ENCODE data around the gene SYTL1. TPM values are rescaled to one million over a fixed set of nuclear protein-coding genes. Genes with fewer than 3 reads are reported as not detected.

The SYTL1 gene
- total RNA-seq, 1 donor from 2014 or later: 9.4 TPM

DNA sequence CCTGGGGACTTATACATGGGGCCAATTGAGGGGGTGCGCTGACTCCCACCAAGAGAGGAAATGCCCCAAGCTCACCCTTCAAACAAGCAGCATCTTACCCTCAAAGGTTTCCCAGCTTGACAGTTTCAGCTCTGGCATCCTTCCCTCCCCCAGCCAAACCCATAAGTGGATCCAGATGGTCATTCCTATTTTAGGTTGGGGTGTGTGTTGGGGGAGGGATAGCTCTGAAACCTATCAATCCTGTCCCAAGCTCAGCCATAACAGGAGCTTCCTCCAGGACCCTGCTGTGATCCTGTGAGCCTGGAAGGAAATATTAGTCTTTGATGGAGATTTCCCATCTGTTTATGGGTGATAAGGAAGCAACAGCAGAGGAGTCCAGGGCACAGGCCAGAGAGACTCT lies 23.2 kb upstream of the SYTL1 start:
- H3K36me3 Mint-ChIP-seq (ENCODE audit: insufficient read depth): no peaks in the 10 kb centered on the region
- peaks cover 16% of the 10 kb centered on the region for H3K27me3 Mint-ChIP-seq
- DNase-seq (ENCODE audit: low spot score, unreplicated experiment): no peak
- TF ChIP-seq, protein P1, sequence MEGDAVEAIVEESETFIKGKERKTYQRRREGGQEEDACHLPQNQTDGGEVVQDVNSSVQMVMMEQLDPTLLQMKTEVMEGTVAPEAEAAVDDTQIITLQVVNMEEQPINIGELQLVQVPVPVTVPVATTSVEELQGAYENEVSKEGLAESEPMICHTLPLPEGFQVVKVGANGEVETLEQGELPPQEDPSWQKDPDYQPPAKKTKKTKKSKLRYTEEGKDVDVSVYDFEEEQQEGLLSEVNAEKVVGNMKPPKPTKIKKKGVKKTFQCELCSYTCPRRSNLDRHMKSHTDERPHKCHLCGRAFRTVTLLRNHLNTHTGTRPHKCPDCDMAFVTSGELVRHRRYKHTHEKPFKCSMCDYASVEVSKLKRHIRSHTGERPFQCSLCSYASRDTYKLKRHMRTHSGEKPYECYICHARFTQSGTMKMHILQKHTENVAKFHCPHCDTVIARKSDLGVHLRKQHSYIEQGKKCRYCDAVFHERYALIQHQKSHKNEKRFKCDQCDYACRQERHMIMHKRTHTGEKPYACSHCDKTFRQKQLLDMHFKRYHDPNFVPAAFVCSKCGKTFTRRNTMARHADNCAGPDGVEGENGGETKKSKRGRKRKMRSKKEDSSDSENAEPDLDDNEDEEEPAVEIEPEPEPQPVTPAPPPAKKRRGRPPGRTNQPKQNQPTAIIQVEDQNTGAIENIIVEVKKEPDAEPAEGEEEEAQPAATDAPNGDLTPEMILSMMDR (IDR thresholded peaks at IDR 0.05; ENCODE audit: unreplicated experiment): no peak
- no peak overlapping the region for H3K4me3 Mint-ChIP-seq (ENCODE audit: low read depth)
- peaks cover 8% of the 10 kb centered on the region for H3K4me1 Mint-ChIP-seq (ENCODE audit: low read depth)
- no peak overlapping the region for H3K27ac Mint-ChIP-seq
- no peaks in the 10 kb centered on the region for H3K9me3 Mint-ChIP-seq (ENCODE audit: low read depth)

DNA sequence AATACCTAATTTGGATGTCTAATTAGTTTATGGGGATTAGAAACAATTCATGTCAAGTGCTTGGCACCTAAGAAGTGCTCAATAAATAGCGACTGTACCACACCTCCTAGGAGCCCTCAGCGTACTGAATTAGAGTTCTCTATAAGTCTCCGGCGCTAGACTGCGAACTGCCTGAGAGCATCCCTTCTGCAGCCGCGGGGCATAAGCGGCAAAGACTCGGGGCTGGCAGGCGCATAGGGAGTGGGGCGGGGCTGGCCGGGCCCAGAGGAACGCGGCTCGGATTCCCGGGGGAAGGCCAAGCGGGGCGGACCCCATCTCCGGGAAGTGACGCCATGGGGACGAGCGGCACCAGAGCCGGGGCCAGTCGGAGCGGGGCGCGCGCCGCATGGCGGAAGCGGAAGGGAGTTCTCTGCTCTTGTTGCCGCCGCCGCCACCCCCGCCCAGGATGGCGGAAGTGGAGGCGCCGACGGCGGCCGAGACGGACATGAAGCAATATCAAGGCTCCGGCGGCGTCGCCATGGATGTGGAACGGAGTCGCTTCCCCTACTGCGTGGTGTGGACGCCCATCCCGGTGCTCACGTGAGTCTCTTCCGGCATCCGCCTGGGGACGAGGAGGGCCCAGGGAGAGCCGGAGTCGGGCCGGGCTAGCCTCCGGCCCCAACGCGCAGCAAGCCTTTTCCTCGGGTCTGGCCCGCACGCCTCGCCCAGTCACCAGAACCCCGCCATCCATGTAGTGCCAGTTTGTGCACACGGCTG lies 19.8 kb upstream of the SYTL1 start, which contains the start of gene TMEM222:
Gene TMEM222 (plus strand): TSS at position 351 of the 756 bp plus-strand sequence. CDS start 35 bp downstream, at position 386.
- Mint-ChIP-seq H3K27me3 (peaks cover 12% of the 10 kb centered on the region), H3K4me3 (ENCODE audit: low read depth) (peak within 1 kb of the TSS; percentile 97), H3K36me3 (ENCODE audit: insufficient read depth) (peaks cover 5% of the 10 kb centered on the region), H3K4me1 (ENCODE audit: low read depth) (peaks cover 10% of the 10 kb centered on the region), H3K9me3 (ENCODE audit: low read depth) (no peaks in the 10 kb centered on the region), H3K27ac (peak within 1 kb of the TSS; percentile 95)
- TF ChIP-seq, protein P1 (IDR thresholded peaks at IDR 0.05; ENCODE audit: unreplicated experiment): no peak
- peak; percentile 97 for DNase-seq (ENCODE audit: low spot score, unreplicated experiment)

DNA sequence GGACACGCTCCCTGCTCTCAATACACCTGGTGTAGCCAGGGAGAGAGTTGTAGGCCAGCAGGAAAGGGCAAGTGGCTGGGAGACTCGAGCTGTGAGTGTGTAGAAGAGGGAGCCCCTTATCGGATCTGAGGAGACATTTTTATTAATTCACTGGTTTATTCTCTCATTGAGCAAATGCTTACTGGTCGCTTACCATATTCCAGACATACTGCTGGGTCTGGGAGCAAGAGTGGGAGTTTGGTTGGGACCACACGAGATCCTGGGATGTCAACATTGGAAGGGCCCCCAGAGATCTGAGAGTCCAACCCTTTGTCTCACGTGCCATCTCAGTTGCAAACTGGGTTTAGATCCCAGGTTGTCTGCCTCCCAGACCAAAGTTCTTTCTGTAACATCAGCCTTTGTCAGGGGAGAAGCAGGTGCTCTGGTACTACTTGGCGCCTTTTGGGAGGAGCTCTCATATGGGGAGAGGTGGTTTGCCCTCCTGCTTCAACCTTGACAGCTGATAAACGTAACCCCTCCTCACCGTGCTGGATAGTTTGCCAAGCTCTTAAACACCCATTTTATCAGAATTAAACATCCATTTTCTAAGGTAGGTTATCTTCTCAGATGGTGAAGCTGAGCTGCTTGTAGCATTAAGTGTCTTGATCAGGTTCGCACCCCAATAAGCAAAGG lies 19.1 kb upstream of the SYTL1 start:
- no peak for DNase-seq (ENCODE audit: low spot score, unreplicated experiment)
- peaks cover 12% of the 10 kb centered on the region for H3K27me3 Mint-ChIP-seq
- TF ChIP-seq, protein P1 (IDR thresholded peaks at IDR 0.05; ENCODE audit: unreplicated experiment): no peak
- H3K4me3 Mint-ChIP-seq (ENCODE audit: low read depth): peak overlapping the region; percentile 97
- H3K4me1 Mint-ChIP-seq (ENCODE audit: low read depth): peaks cover 10% of the 10 kb centered on the region
- H3K9me3 Mint-ChIP-seq (ENCODE audit: low read depth): no peaks in the 10 kb centered on the region
- H3K36me3 Mint-ChIP-seq (ENCODE audit: insufficient read depth): peaks cover 5% of the 10 kb centered on the region
- peak overlapping the region; percentile 95 for H3K27ac Mint-ChIP-seq

DNA sequence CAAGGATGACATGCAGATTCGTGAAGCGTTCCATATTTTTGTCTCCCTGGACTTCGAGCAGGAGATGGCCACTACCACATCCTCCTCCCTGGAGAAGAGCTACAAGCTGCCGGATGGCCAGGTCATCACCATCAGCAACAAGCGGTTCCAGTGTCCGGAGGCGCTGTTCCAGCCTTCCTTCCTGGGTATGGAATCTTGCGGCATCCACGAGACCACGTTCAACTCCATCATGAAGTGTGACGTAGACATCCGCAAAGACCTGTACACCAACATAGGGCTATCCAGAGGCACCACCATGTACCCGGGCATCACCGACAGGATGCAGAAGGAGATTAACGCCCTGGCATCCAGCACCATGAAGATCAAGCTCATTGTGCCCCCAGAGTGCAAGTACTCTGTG lies 16.5 kb upstream of the SYTL1 start:
- Mint-ChIP-seq H3K4me3 (ENCODE audit: low read depth) (no peak overlapping the region), H3K36me3 (ENCODE audit: insufficient read depth) (peaks cover 7% of the 10 kb centered on the region), H3K27me3 (no peaks in the 10 kb centered on the region), H3K9me3 (ENCODE audit: low read depth) (no peaks in the 10 kb centered on the region), H3K4me1 (ENCODE audit: low read depth) (peaks cover 10% of the 10 kb centered on the region), H3K27ac (no peak overlapping the region)
- DNase-seq (ENCODE audit: low spot score, unreplicated experiment): no peak
- TF ChIP-seq, protein P1 (IDR thresholded peaks at IDR 0.05; ENCODE audit: unreplicated experiment): no peak

DNA sequence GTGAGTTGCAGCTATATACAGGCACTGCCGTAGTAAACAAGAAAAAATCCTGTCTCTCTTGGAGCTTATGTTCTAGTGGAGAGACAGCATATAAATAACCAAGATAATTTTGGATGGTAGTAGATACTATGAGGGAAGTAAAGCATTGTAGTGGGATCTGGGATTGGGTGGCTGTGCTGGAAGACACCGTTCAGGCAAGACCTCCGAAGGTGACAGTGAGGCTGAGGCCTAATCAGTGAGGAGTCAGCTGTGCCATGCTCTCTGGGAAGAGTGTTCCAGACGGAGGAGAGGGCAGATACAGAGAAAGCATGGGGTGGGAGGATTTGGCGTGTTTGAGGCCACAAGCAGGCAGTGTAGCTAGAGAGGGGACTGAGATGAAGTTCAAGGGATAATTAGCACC lies 13.9 kb upstream of the SYTL1 start:
- H3K4me1 Mint-ChIP-seq (ENCODE audit: low read depth): peaks cover 7% of the 10 kb centered on the region
- H3K4me3 Mint-ChIP-seq (ENCODE audit: low read depth): no peak overlapping the region
- TF ChIP-seq, protein P1 (IDR thresholded peaks at IDR 0.05; ENCODE audit: unreplicated experiment): no peak
- no peak for DNase-seq (ENCODE audit: low spot score, unreplicated experiment)
- H3K9me3 Mint-ChIP-seq (ENCODE audit: low read depth): no peaks in the 10 kb centered on the region
- peak overlapping the region; percentile 92 for H3K27ac Mint-ChIP-seq
- no peaks in the 10 kb centered on the region for H3K27me3 Mint-ChIP-seq
- H3K36me3 Mint-ChIP-seq (ENCODE audit: insufficient read depth): peaks cover 7% of the 10 kb centered on the region

Measured in progenitor cell of endocrine pancreas (in vitro differentiated cells).